Muscle layer of colon (tissue), 2 donors: ENCODE measurements around the gene GADD45B.
"Not testable (repeated sequence)": the region's sequence is repeated elsewhere in the genome, so short reads cannot be mapped to it uniquely, and the experiment has no call there.

Experiments
- H3K27ac ChIP-seq: one replicate; pipeline ENCODE4 v1.7.0; 2013; ENCODE audit warnings: low read depth, mild to moderate bottlenecking, low read length, moderate library complexity
- H3K27me3 ChIP-seq, 2 donors: one replicate each; pipeline ENCODE4 v1.7.0; 2013; ENCODE audit warnings: low read length in 2 of 2, mild to moderate bottlenecking in 2 of 2; ENCODE audit not compliant: insufficient read depth in 2 of 2, control insufficient read depth in 1 of 2
- H3K36me3 ChIP-seq: one replicate; pipeline ENCODE4 v1.7.0; 2013; ENCODE audit warnings: mild to moderate bottlenecking, low read length; ENCODE audit not compliant: insufficient read depth
- H3K4me1 ChIP-seq: one replicate; pipeline ENCODE4 v1.7.0; 2013; ENCODE audit warnings: mild to moderate bottlenecking, low read length; ENCODE audit not compliant: insufficient read depth
- H3K4me3 ChIP-seq, 2 donors: one replicate each; pipeline ENCODE4 v1.7.0; 2013; ENCODE audit warnings: low read length in 2 of 2, low read depth in 1 of 2, mild to moderate bottlenecking in 1 of 2, moderate library complexity in 1 of 2
- H3K9ac ChIP-seq: one replicate; pipeline ENCODE4 v1.7.0; 2013; ENCODE audit warnings: low read length
- H3K9me3 ChIP-seq: one replicate; pipeline ENCODE4 v1.7.0; 2013; ENCODE audit warnings: mild to moderate bottlenecking, low read length
- donor health status: abdominal sarcoma.
- donor health status: Adenocarcinoma of cecum.

Gene GADD45B

GRCh38 chr19:2460245-2460644 lies 15.7 kb upstream of the GADD45B start:
- no peaks in the 10 kb centered on the region for H3K27me3 ChIP-seq
- peaks cover 12% of the 10 kb centered on the region for H3K4me1 ChIP-seq

GRCh38 chr19:2461751-2462634 lies 13.9 kb upstream of the GADD45B start:
- Histone ChIP-seq H3K4me3 (peak overlapping the region; percentile 59 to 61), H3K9me3 (no peaks in the 10 kb centered on the region), H3K27ac (no peak overlapping the region), H3K9ac (no peak overlapping the region), H3K4me1 (peaks cover 4% of the 10 kb centered on the region), H3K27me3 (no peaks in the 10 kb centered on the region), H3K36me3 (no peaks in the 10 kb centered on the region)

More at GRCh38 chr19:2460245-2460644, 15.7 kb upstream of the GADD45B start:
- Histone ChIP-seq H3K27ac (no peak overlapping the region), H3K36me3 (no peaks in the 10 kb centered on the region), H3K9me3 (no peaks in the 10 kb centered on the region), H3K9ac (no peak overlapping the region), H3K4me3 (no peak overlapping the region)

- H3K36me3 ChIP-seq, result no peaks in the 10 kb centered on the region
- H3K9me3 ChIP-seq, result no peaks in the 10 kb centered on the region
- no peak overlapping the region for H3K27ac ChIP-seq
- peak overlapping the region; percentile 59 to 61 for H3K4me3 ChIP-seq
- H3K27me3 ChIP-seq, result no peaks in the 10 kb centered on the region
- H3K4me1 ChIP-seq, result peaks cover 4% of the 10 kb centered on the region
- H3K9ac ChIP-seq, result no peak overlapping the region
These were observed 13.1 kb upstream of the GADD45B start for GRCh38 chr19:2462635-2463421.

GRCh38 chr19:2463694-2464093 lies 12.2 kb upstream of the GADD45B start:
- H3K4me1 ChIP-seq, H3K36me3 ChIP-seq, H3K4me3 ChIP-seq, H3K27me3 ChIP-seq, H3K27ac ChIP-seq, H3K9me3 ChIP-seq, H3K9ac ChIP-seq: not testable (repeated sequence)

GRCh38 chr19:2464389-2464788 lies 11.5 kb upstream of the GADD45B start:
- Histone ChIP-seq H3K27me3 (no peaks in the 10 kb centered on the region), H3K27ac (no peak overlapping the region)

GRCh38 chr19:2468596-2468995 lies 7.3 kb upstream of the GADD45B start:
- H3K9ac ChIP-seq, result no peak overlapping the region
- H3K9me3 ChIP-seq, result no peaks in the 10 kb centered on the region
- no peak overlapping the region for H3K27ac ChIP-seq
- H3K27me3 ChIP-seq, result no peaks in the 10 kb centered on the region
- no peaks in the 10 kb centered on the region for H3K4me1 ChIP-seq
- no peak overlapping the region for H3K4me3 ChIP-seq
- H3K36me3 ChIP-seq, result no peaks in the 10 kb centered on the region

More at GRCh38 chr19:2464389-2464788, 11.5 kb upstream of the GADD45B start:
- no peaks in the 10 kb centered on the region for H3K9me3 ChIP-seq
- H3K4me1 ChIP-seq, result peaks cover 4% of the 10 kb centered on the region
- H3K9ac ChIP-seq, result no peak overlapping the region
- no peak overlapping the region for H3K4me3 ChIP-seq
- H3K36me3 ChIP-seq, result no peaks in the 10 kb centered on the region

GRCh38 chr19:2469102-2469914 lies 6.6 kb upstream of the GADD45B start:
- no peaks in the 10 kb centered on the region for H3K36me3 ChIP-seq
- no peaks in the 10 kb centered on the region for H3K4me1 ChIP-seq
- H3K9ac ChIP-seq, result no peak overlapping the region
- H3K4me3 ChIP-seq, result no peak overlapping the region
- no peaks in the 10 kb centered on the region for H3K27me3 ChIP-seq
- no peak overlapping the region for H3K27ac ChIP-seq
- no peaks in the 10 kb centered on the region for H3K9me3 ChIP-seq

GRCh38 chr19:2469915-2470200 lies 6.1 kb upstream of the GADD45B start:
- H3K9me3 ChIP-seq, H3K4me1 ChIP-seq, H3K27me3 ChIP-seq, H3K4me3 ChIP-seq, H3K27ac ChIP-seq, H3K9ac ChIP-seq, H3K36me3 ChIP-seq: not testable (repeated sequence)

- Histone ChIP-seq H3K27me3 (no peaks in the 10 kb centered on the region), H3K9ac (peak overlapping the region; percentile 9)
These were observed 1.5 kb upstream of the GADD45B start for GRCh38 chr19:2474232-2475017.

GRCh38 chr19:2475018-2475701 lies 767 bp upstream of the GADD45B start:
- Histone ChIP-seq H3K4me1 (peaks cover 16% of the 10 kb centered on the region), H3K27me3 (no peaks in the 10 kb centered on the region), H3K36me3 (no peaks in the 10 kb centered on the region), H3K27ac (peak overlapping the region; percentile 96), H3K9me3 (no peaks in the 10 kb centered on the region), H3K9ac (peak overlapping the region; percentile 9), H3K4me3 (peak overlapping the region; percentile 31 to 63)

More at GRCh38 chr19:2474232-2475017, 1.5 kb upstream of the GADD45B start:
- peak overlapping the region; percentile 31 to 63 for H3K4me3 ChIP-seq
- peaks cover 16% of the 10 kb centered on the region for H3K4me1 ChIP-seq
- no peaks in the 10 kb centered on the region for H3K9me3 ChIP-seq
- no peaks in the 10 kb centered on the region for H3K36me3 ChIP-seq
- peak overlapping the region; percentile 96 for H3K27ac ChIP-seq
